Rectal smooth muscle tissue (tissue), 1 donor: ENCODE results near the gene OXER1.

Experiments used
- H3K27ac ChIP-seq: one replicate; pipeline ENCODE4 v1.7.0; 2013; ENCODE audit warnings: low read depth, low read length, inconsistent platforms
- H3K27me3 ChIP-seq: one replicate; pipeline ENCODE4 v1.7.0; 2013; ENCODE audit warnings: low read length; ENCODE audit not compliant: control insufficient read depth, insufficient read depth
- H3K36me3 ChIP-seq: one replicate; pipeline ENCODE4 v1.7.0; 2013; ENCODE audit warnings: low read length; ENCODE audit not compliant: control insufficient read depth, insufficient read depth
- H3K4me1 ChIP-seq: one replicate; pipeline ENCODE4 v1.7.0; 2013; ENCODE audit warnings: low read length; ENCODE audit not compliant: control insufficient read depth, insufficient read depth
- H3K4me3 ChIP-seq: one replicate; pipeline ENCODE4 v1.7.0; 2013; ENCODE audit warnings: low read length
- H3K9ac ChIP-seq: one replicate; pipeline ENCODE4 v1.7.0; 2013; ENCODE audit warnings: low read length

OXER1 gene

GRCh38 chr2:42791606-42792005, 27.7 kb upstream of the OXER1 start:
- Histone ChIP-seq H3K4me3 (peak overlapping the region; percentile 83), H3K9ac (no peak overlapping the region), H3K27me3 (no peaks in the 10 kb centered on the region), H3K27ac (peak overlapping the region; percentile 64), H3K4me1 (peaks cover 2% of the 10 kb centered on the region), H3K36me3 (no peaks in the 10 kb centered on the region)

- H3K36me3 ChIP-seq = no peaks in the 10 kb centered on the region
- H3K9ac ChIP-seq = no peak overlapping the region
- H3K4me1 ChIP-seq = peaks cover 2% of the 10 kb centered on the region
- H3K27me3 ChIP-seq = no peaks in the 10 kb centered on the region
- H3K27ac ChIP-seq = no peak overlapping the region
- no peak overlapping the region for H3K4me3 ChIP-seq
Measured at GRCh38 chr2:42789751-42790150, 25.8 kb upstream of the OXER1 start.

GRCh38 chr2:42788882-42789281, 24.9 kb upstream of the OXER1 start:
- Histone ChIP-seq H3K36me3 (no peaks in the 10 kb centered on the region), H3K9ac (no peak overlapping the region), H3K27me3 (no peaks in the 10 kb centered on the region), H3K27ac (no peak overlapping the region), H3K4me3 (no peak overlapping the region), H3K4me1 (peaks cover 2% of the 10 kb centered on the region)

- Histone ChIP-seq H3K9ac (no peak overlapping the region), H3K4me3 (no peak overlapping the region), H3K36me3 (no peaks in the 10 kb centered on the region), H3K27ac (no peak overlapping the region), H3K4me1 (peaks cover 2% of the 10 kb centered on the region), H3K27me3 (no peaks in the 10 kb centered on the region)
Measured at GRCh38 chr2:42788478-42788793, 24.5 kb upstream of the OXER1 start.

GRCh38 chr2:42787788-42788477, 24.0 kb upstream of the OXER1 start:
- H3K4me3 ChIP-seq = no peak overlapping the region

GRCh38 chr2:42787424-42787787, 23.5 kb upstream of the OXER1 start:
- Histone ChIP-seq H3K4me3 (no peak overlapping the region), H3K9ac (no peak overlapping the region), H3K36me3 (no peaks in the 10 kb centered on the region), H3K27me3 (no peaks in the 10 kb centered on the region), H3K27ac (no peak overlapping the region), H3K4me1 (peaks cover 2% of the 10 kb centered on the region)

More at GRCh38 chr2:42787788-42788477, 24.0 kb upstream of the OXER1 start:
- H3K36me3 ChIP-seq = no peaks in the 10 kb centered on the region
- H3K27ac ChIP-seq = no peak overlapping the region
- peaks cover 2% of the 10 kb centered on the region for H3K4me1 ChIP-seq
- no peaks in the 10 kb centered on the region for H3K27me3 ChIP-seq
- no peak overlapping the region for H3K9ac ChIP-seq

GRCh38 chr2:42786561-42787345, 22.8 kb upstream of the OXER1 start:
- Histone ChIP-seq H3K4me1 (peaks cover 2% of the 10 kb centered on the region), H3K36me3 (no peaks in the 10 kb centered on the region), H3K9ac (no peak overlapping the region), H3K27ac (no peak overlapping the region), H3K27me3 (no peaks in the 10 kb centered on the region), H3K4me3 (no peak overlapping the region)

GRCh38 chr2:42784204-42784880, 20.4 kb upstream of the OXER1 start:
- no peak overlapping the region for H3K4me3 ChIP-seq
- no peaks in the 10 kb centered on the region for H3K4me1 ChIP-seq
- no peak overlapping the region for H3K9ac ChIP-seq
- no peak overlapping the region for H3K27ac ChIP-seq
- no peaks in the 10 kb centered on the region for H3K36me3 ChIP-seq
- H3K27me3 ChIP-seq = no peaks in the 10 kb centered on the region

- Histone ChIP-seq H3K36me3 (no peaks in the 10 kb centered on the region), H3K4me3 (no peak overlapping the region), H3K27me3 (no peaks in the 10 kb centered on the region), H3K4me1 (no peaks in the 10 kb centered on the region), H3K9ac (no peak overlapping the region), H3K27ac (no peak overlapping the region)
Measured at GRCh38 chr2:42783511-42783910, 19.6 kb upstream of the OXER1 start.

- Histone ChIP-seq H3K27me3 (no peaks in the 10 kb centered on the region), H3K4me1 (no peaks in the 10 kb centered on the region), H3K4me3 (no peak overlapping the region), H3K36me3 (no peaks in the 10 kb centered on the region), H3K9ac (no peak overlapping the region), H3K27ac (no peak overlapping the region)
Measured at GRCh38 chr2:42781181-42781580, 17.2 kb upstream of the OXER1 start.

- H3K27ac ChIP-seq = no peak overlapping the region
- no peaks in the 10 kb centered on the region for H3K27me3 ChIP-seq
- no peaks in the 10 kb centered on the region for H3K4me1 ChIP-seq
- no peak overlapping the region for H3K4me3 ChIP-seq
- H3K36me3 ChIP-seq = no peaks in the 10 kb centered on the region
- H3K9ac ChIP-seq = no peak overlapping the region
Measured at GRCh38 chr2:42777883-42778805, 14.2 kb upstream of the OXER1 start.

GRCh38 chr2:42775810-42776209, 11.9 kb upstream of the OXER1 start:
- Histone ChIP-seq H3K9ac (no peak overlapping the region), H3K4me1 (no peaks in the 10 kb centered on the region), H3K27ac (no peak overlapping the region), H3K4me3 (no peak overlapping the region), H3K27me3 (no peaks in the 10 kb centered on the region), H3K36me3 (no peaks in the 10 kb centered on the region)
